NCI-H1436 treated with DMSO at 0.1 percent for 48 hours (cell line): ENCODE results near the gene BCAR3.

Experiments
- DNase-seq: peaks from one replicate; lab custom pipeline; 2025; lab: John Stamatoyannopoulos, UW

Gene BCAR3

DNA sequence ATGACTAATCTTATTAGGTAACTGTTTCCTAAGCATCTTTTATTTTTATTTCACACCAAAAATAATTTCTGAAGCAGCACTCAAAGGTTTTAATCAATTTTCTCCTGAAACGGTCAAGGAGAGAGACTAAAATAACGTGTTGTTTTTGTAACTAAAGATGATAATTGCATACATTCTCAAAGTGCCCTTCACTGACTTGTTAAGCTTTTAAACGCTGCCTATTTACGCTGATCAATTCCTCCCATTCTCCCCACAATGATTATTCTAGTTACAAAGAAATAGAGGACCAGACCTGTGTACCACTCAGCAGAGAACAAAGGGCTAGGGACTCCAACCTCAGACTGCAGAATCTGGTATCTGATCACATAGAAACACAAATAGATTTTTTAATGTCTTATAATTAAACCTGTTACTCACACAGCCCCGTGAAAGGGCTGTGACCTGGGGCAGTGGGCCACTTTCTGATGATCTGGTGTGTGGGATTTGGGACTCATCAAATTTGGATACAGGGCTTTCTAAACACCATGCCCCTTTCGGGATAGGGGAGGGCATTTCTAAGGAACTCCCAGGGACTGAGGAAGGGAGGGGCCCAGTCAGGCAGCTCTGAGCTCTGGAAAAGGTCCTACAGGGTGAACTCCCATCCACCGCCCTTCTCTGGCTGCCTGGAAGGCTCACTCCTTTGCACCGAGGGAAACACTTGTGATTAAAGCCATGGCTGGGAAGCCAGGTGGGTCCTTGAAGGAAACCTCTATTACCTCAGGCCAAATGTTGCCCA is 65.2 kb downstream of the BCAR3 start:
- DNase-seq = peak; percentile 72

DNA sequence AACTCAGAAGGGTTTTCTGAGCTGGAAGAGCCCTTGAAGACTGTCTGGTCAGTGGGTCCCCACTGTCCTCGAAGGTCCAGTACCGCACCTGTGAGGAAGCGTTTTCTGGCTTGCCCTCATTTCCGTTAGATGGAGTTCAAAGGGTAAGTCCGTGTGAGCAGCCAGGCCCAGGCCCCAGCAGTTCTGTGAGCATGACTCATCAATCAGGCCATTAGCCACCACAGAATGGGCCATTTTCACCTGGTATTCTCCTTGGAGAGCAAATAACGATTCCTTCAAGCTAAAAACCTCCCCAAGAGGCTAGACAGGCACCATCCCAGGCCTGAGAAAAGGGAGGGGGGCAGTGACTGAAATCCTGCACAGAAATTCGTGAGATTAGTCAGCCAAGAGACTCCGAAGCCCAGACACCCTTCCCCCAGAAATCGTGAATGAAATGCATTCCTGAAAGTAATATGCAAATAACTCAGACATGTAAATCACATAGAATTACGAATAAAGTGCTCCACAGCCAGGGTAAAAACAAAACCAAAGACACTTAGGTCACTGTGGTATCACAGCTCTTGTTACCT is 66.0 kb downstream of the BCAR3 start:
- no peak for DNase-seq

DNA sequence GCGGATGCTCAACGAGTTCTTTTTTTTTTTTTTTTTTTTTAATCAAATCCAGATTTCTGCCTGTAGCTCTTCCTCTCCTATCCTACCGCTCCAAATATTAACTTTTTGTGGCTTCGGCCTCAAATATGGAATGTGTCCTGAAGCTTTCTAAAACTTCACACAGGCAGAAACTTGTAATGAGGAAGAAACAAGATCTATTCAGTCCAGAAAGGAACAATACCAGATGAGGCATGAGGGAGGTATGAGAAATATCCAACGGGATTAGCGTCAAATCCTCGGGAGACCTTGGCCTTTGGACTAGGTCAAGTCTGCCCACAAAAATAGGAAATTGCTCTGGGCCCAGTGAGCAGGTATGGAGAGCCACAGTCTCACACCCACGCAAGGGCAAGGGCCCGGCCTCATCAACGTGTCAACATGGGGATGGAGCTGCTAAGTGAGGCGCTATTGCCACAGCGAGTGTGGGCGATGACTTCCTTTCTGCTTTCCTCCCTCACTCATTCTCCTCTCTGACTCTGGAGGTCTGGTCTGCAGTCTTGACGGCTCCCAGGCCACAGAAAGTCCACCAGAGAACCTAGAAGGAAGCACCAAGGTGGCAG is 66.6 kb downstream of the BCAR3 start:
- DNase-seq = no peak

- DNase-seq = no peak
These were observed 67.1 kb downstream of the BCAR3 start for GRCh38 chr1:93614541-93614940.

DNA sequence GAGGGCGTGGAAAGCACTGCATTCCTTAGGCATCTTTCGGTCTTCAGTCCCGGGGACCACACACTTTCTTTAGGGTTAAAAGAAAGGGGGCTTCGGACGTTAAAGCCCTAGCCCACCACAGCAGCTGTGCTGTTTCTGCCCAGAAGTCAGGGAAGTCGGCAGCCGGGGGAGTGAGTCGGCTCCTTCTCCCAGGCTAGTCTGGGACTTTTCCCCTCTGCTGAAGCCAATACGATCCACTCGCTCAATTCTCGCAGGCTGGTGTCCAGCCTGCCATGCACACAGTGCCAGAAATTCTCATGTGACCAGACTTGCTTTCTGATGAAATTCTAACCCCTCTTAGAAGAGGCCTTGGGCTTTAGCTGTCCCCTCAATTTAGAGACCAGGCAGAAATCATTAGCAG is 67.7 kb downstream of the BCAR3 start:
- DNase-seq = no peak

- no peak for DNase-seq
These were observed 69.1 kb downstream of the BCAR3 start for GRCh38 chr1:93612510-93612909.

GRCh38 chr1:93611668-93612067 is 70.0 kb downstream of the BCAR3 start:
- no peak for DNase-seq

DNA sequence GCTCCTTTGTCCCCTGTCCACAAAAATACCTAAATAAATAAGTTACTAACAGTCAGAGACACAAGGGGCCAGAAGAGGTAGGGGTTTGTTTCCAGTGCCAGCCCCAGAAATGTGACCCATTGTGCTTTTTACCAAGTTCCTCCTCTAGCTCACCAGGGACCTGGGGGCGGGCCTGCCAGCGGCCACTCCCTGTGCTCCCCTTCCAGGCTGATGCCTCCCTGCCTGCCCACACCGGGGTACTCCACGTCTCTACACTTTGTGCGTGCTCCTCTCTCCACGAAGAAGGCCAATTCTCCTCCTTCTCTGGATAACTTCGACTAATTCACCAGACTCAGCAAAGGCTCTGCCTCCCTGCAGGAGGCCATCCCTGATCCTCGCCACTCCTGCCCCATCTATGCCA is 72.1 kb downstream of the BCAR3 start:
- DNase-seq = no peak

DNA sequence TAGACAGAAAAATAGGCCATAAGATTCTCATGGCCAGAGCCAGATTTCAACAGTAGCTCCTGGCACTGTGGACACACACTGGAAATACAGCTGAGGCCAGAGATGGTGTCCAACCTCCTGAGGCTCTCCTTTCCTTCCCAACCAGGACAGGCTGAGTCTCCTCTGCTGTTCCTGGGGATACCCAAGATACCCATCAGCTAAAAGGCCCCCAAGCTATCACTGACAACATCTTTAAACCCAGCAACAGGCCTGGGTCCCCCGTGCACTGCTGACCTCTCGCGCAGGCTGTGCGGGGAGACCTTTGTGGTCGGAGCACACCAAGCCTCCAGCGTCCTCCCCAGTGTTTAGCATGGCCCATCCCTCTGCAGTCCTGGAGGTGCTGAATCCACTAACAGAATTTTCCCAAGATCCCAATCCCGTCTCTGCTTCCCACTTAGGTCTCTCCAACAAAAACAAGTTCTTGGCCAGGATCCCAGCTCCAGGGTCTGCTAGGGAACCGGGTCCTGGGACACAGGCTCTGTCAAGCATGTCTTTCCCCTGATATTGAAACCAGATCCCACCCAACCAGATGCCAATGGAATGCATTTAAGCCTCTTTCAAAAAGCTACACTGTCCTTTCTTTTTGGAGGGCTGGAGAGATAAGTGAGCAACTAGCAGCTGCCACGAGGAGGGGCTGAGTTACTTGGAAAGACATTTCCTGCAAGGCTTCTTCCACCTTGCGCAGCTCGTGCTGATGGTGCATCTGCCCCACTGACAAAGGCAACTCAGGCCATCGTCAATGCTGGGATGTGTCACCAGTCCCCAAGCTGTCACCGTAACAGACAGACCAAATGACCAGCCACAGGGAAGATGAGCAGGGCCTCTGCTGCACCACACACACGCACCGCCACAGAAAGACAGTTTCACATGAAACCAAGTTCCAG is 73.2 kb downstream of the BCAR3 start:
- DNase-seq = no peak

DNA sequence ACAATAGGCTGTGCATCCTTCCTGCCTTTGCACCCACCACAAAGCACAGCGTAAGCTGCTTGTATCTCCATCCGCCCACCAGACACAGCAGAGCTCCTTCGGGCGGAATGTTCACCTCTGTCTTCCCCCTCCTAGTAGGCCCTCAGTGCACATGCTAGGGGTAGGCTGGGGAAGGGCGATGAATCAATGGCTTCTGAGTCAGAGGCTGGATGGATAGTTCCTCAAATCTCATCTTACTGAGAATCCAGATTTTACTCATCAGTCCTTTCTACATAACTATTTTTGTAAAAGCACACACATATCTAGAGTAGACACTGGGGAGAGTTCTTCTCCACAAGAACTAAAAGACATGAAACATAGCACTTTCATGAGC is 73.8 kb downstream of the BCAR3 start:
- no peak for DNase-seq

GRCh38 chr1:93605812-93606512 is 75.7 kb downstream of the BCAR3 start:
- no peak for DNase-seq

GRCh38 chr1:93605026-93605568 is 76.5 kb downstream of the BCAR3 start:
- no peak for DNase-seq

GRCh38 chr1:93604411-93604810 is 77.2 kb downstream of the BCAR3 start:
- no peak for DNase-seq

DNA sequence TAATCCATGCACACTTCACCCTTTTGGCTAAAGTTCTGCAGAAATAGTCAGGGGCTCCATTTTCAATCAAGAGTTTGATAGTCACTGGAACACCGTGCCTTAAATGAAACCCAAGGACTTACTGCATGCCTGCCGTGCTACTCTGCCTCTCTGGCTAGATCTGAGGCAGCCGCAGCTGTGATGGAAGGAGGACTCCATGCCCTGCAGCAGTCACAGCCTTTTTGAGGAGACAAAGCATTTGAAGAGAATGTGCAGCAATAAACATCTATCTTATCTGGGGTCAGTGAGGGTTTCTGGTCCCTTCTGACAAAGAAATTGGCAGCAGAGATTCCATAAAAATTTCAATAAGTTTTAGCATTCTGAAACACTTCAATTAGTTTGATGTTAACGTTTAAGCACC is 78.0 kb downstream of the BCAR3 start:
- DNase-seq = no peak

GRCh38 chr1:93603106-93603505 is 78.5 kb downstream of the BCAR3 start:
- DNase-seq = no peak

- no peak for DNase-seq
These were observed 79.5 kb downstream of the BCAR3 start for GRCh38 chr1:93602101-93602500.

- DNase-seq = no peak
These were observed 80.0 kb downstream of the BCAR3 start for GRCh38 chr1:93601686-93602085.

DNA sequence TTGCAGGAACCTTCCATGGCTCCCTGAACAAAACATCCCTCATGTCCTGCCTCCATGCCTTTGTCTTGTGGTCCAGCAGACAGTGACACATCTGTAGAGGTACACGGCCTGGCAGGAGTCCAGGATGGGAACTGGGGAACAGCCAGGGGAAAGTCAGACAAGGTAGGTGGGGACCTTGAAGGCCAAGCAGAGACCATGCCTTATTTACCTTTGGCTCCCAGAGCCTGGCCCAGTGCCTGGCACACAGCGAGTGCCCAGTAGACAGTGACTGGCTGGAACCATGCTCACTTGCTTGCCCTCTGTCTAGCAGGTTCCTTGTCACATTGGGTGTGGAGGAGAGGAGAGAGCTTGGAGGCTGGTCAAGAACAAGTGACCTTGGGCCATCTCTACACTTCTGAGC is 81.0 kb downstream of the BCAR3 start:
- DNase-seq = no peak

DNA sequence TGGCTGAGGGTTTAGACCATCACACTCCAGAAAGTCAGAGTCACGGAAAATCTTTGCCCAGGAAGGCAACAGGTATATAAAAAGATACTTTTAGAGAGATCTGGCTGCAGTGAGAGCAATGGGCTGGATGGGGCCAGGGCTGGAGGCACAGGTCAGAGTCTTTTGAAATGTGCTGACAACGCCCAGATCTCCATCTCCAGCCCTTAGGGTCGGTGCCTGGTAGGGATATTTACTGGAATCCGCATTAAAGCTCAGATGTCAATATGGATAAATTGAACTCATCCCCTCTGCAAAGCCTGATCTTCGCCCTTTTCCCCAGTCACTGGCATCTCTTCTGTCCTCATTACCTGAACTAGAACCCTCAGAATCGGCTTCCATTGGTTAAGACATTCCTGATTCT is 82.2 kb downstream of the BCAR3 start:
- no peak for DNase-seq

DNA sequence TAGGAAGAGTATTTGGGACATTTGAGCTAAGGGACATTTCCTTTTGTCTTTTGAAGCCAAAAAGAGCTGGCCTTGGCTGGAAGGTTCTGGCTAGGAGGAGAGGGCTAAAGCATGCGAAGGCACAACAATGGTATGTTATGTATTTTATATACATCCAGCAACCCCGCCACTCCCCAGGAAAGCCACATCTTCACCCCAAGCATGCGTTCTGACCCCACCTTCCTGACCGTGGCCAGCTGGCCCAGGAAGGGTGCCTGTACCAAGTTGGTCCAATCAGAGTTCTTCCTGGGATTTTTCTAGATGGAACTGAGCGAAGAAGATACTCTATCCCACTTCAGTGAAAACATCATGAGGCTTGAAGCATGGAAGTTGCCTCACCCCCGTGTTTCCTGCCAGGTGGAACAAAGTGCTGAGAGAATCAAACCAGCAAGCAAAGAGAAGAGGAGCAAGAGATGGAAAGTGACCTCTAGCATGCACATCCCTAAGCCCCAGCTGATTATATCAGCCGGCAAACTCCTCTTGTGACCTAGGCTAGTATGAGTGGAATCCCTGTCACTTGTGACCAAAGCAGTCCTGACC is 82.7 kb downstream of the BCAR3 start:
- DNase-seq = no peak

GRCh38 chr1:93598396-93598795 is 83.2 kb downstream of the BCAR3 start:
- no peak for DNase-seq
